Keratinocyte (primary cell): ENCODE results near the gene NEDD1. TPM values are rescaled to one million over a fixed set of nuclear protein-coding genes. Genes with fewer than 3 reads are reported as not detected.

ENCODE experiments used
- DNase-seq: peaks from one replicate; pipeline ENCODE4 v3.0.0-alpha.2; 2011; ENCODE audit warnings: low read depth, missing footprints, low spot score
- FAIRE-seq: peaks from 2 replicates; lab custom pipeline; 2011; peaks lifted over from hg19 to GRCh38; lab: Jason Lieb, UNC
- H2AFZ ChIP-seq: 2 replicates; pipeline ENCODE4 v1.6.0; 2012; ENCODE audit warnings: low read length, control low read depth, inconsistent platforms; ENCODE audit not compliant: control insufficient read depth
- H3K27ac ChIP-seq: 2 replicates; pipeline ENCODE4 v1.5.1; 2011; ENCODE audit warnings: low read length; ENCODE audit not compliant: control insufficient read depth, insufficient read depth
- H3K27me3 ChIP-seq: 3 replicates; pipeline ENCODE4 v1.6.0; 2011; ENCODE audit warnings: low read length; ENCODE audit not compliant: control insufficient read depth, insufficient read depth; ENCODE audit errors: extremely low read depth
- H3K36me3 ChIP-seq, 2 experiments: 2 replicates in 1 of 2; 3 replicates in 1 of 2; pipeline ENCODE4 v1.5.1; 2011; ENCODE audit warnings: low read length in 2 of 2, mild to moderate bottlenecking in 1 of 2; ENCODE audit not compliant: control insufficient read depth in 2 of 2, insufficient read depth in 2 of 2; ENCODE audit errors: extremely low read depth in 1 of 2
- H3K4me1 ChIP-seq: 3 replicates; pipeline ENCODE4 v1.5.1; 2011; ENCODE audit warnings: low read length; ENCODE audit not compliant: control insufficient read depth, insufficient read depth; ENCODE audit errors: extremely low read depth
- H3K4me2 ChIP-seq: 3 replicates; pipeline ENCODE4 v1.6.0; 2011; ENCODE audit warnings: low read depth, low read length; ENCODE audit not compliant: control insufficient read depth, insufficient read depth; ENCODE audit errors: extremely low read depth
- H3K4me3 ChIP-seq, 3 experiments: fragments of 200-600 bp in 1 of 3; sonication (generic) in 1 of 3; 2 replicates in 2 of 3; 3 replicates in 1 of 3; pipeline ENCODE4 v1.5.1; 2011 to 2016; ENCODE audit warnings: low read length in 3 of 3, mild to moderate bottlenecking in 3 of 3, control low read depth in 2 of 3, inconsistent platforms in 1 of 3, low read depth in 1 of 3, mixed read lengths in 1 of 3, mixed run types in 1 of 3, moderate library complexity in 1 of 3; ENCODE audit not compliant: control insufficient read depth in 2 of 3, insufficient read depth in 2 of 3; ENCODE audit errors: extremely low read depth in 1 of 3
- H3K79me2 ChIP-seq: 2 replicates; pipeline ENCODE4 v1.6.0; 2012; ENCODE audit warnings: low read length; ENCODE audit not compliant: control insufficient read depth, insufficient read depth
- H3K9ac ChIP-seq: 3 replicates; pipeline ENCODE4 v1.6.0; 2011; ENCODE audit warnings: low read length; ENCODE audit not compliant: control insufficient read depth, insufficient read depth; ENCODE audit errors: extremely low read depth
- H3K9me1 ChIP-seq: 3 replicates; pipeline ENCODE4 v1.6.0; 2011; ENCODE audit warnings: low read length; ENCODE audit not compliant: control insufficient read depth, insufficient read depth; ENCODE audit errors: extremely low read depth
- H3K9me3 ChIP-seq: 2 replicates; pipeline ENCODE4 v1.5.1; 2012; ENCODE audit warnings: low read depth, low read length; ENCODE audit not compliant: control insufficient read depth
- H4K20me1 ChIP-seq: 3 replicates; pipeline ENCODE4 v1.6.0; 2011; ENCODE audit warnings: low read length; ENCODE audit not compliant: control insufficient read depth, insufficient read depth; ENCODE audit errors: extremely low read depth
- CTCF ChIP-seq, 3 experiments: IDR thresholded peaks in 1 of 3; conservative IDR thresholded peaks in 1 of 3; optimal IDR thresholded peaks in 1 of 3; 2 replicates in 2 of 3; 3 replicates in 1 of 3; pipeline versions ENCODE3 to v1.5.1; 2011; ENCODE audit warnings: low read length in 3 of 3, mild to moderate bottlenecking in 3 of 3, moderate library complexity in 2 of 3, control low read depth in 1 of 3, inconsistent platforms in 1 of 3; ENCODE audit not compliant: insufficient read depth in 2 of 3; ENCODE audit errors: extremely low read depth in 1 of 3
- EZH2 ChIP-seq: IDR thresholded peaks from one replicate; pipeline ENCODE4 v1.6.1; 2012; ENCODE audit warnings: inconsistent platforms, mild to moderate bottlenecking, low read length, moderate library complexity
- dilution Hi-C: fragments of 300-500 bp; cut with MboI; formaldehyde crosslinking; loops from one replicate; pipeline ENCODE4 v1.7.0; 2020; ENCODE audit warnings: low sequenced_read_pairs; ENCODE audit not compliant: extremely low pct_ligation_motif_present
- polyA plus RNA-seq, 5 experiments: library from polyadenylated mRNA; depleted of rRNA in 3 of 5; stranded (reverse) in 3 of 5; stranded (forward) in 1 of 5; unstranded in 1 of 5; fragments of >200 nt; gene quantifications; 1 replicate in 1 of 5; 2 replicates in 3 of 5; 3 replicates in 1 of 5; pipeline versions ENCODE4 v1.2.1 to v1.2.3, GENCODE V29; 2011 to 2012; ENCODE audit warnings: missing spikeins in 2 of 5, low read depth in 1 of 5, low replicate concordance in 1 of 5

The NEDD1 gene
- polyA plus RNA-seq, 1 donor (not counting 4 experiments of a cell fraction or from before 2014, with no cell fraction given), result 44.4 TPM

GRCh38 chr12:96988919-96989318 is 81.9 kb downstream of the NEDD1 start:
- Histone ChIP-seq H2AFZ (no peak overlapping the region), H3K9me1 (no peaks in the 10 kb centered on the region), H3K79me2 (no peaks in the 10 kb centered on the region), H3K36me3 (no peaks in the 10 kb centered on the region), H3K27ac (no peak overlapping the region), H3K9ac (no peak overlapping the region), H3K4me3 (no peak overlapping the region), H3K9me3 (no peaks in the 10 kb centered on the region), H4K20me1 (no peaks in the 10 kb centered on the region), H3K4me1 (peaks cover 3% of the 10 kb centered on the region), H3K4me2 (no peak overlapping the region), H3K27me3 (peaks cover 10% of the 10 kb centered on the region)
- no peak for DNase-seq
- TF ChIP-seq CTCF (optimal IDR thresholded peaks at IDR 0.05 in 1 of 3, IDR thresholded peaks at IDR 0.05 in 1 of 3, conservative IDR thresholded peaks at IDR 0.05 in 1 of 3; ENCODE audit: extremely low read depth in 1 of 3, insufficient read depth in 2 of 3, low read length in 3 of 3) (no peak), EZH2 (no peak)
- no peak for FAIRE-seq
- dilution Hi-C loops, result no loop called here

GRCh38 chr12:96989916-96990315 is 82.9 kb downstream of the NEDD1 start:
- H3K4me1 ChIP-seq, result peaks cover 3% of the 10 kb centered on the region
- H3K9ac ChIP-seq, result no peak overlapping the region
- no peak for FAIRE-seq
- H2AFZ ChIP-seq, result no peak overlapping the region
- H3K9me1 ChIP-seq, result no peaks in the 10 kb centered on the region
- dilution Hi-C loops, result no loop called here
- no peaks in the 10 kb centered on the region for H3K36me3 ChIP-seq
- H3K27ac ChIP-seq, result no peak overlapping the region
- peaks cover 10% of the 10 kb centered on the region for H3K27me3 ChIP-seq
- H3K4me2 ChIP-seq, result no peak overlapping the region
- H4K20me1 ChIP-seq, result no peaks in the 10 kb centered on the region
- no peak for TF ChIP-seq EZH2
- TF ChIP-seq CTCF (optimal IDR thresholded peaks at IDR 0.05 in 1 of 3, IDR thresholded peaks at IDR 0.05 in 1 of 3, conservative IDR thresholded peaks at IDR 0.05 in 1 of 3; ENCODE audit: extremely low read depth in 1 of 3, insufficient read depth in 2 of 3, low read length in 3 of 3), result peak; percentile 26 to 71 (median 43)
- H3K9me3 ChIP-seq, result no peaks in the 10 kb centered on the region
- H3K79me2 ChIP-seq, result no peaks in the 10 kb centered on the region
- no peak overlapping the region for H3K4me3 ChIP-seq
- no peak for DNase-seq
